ENCODE measurements around the gene SLC39A3. TPM values are rescaled to one million over a fixed set of nuclear protein-coding genes. Genes with fewer than 3 reads are reported as not detected.

SLC39A3 gene
- total RNA-seq, 1 donor from 2014 or later, result 21.0 TPM

DNA sequence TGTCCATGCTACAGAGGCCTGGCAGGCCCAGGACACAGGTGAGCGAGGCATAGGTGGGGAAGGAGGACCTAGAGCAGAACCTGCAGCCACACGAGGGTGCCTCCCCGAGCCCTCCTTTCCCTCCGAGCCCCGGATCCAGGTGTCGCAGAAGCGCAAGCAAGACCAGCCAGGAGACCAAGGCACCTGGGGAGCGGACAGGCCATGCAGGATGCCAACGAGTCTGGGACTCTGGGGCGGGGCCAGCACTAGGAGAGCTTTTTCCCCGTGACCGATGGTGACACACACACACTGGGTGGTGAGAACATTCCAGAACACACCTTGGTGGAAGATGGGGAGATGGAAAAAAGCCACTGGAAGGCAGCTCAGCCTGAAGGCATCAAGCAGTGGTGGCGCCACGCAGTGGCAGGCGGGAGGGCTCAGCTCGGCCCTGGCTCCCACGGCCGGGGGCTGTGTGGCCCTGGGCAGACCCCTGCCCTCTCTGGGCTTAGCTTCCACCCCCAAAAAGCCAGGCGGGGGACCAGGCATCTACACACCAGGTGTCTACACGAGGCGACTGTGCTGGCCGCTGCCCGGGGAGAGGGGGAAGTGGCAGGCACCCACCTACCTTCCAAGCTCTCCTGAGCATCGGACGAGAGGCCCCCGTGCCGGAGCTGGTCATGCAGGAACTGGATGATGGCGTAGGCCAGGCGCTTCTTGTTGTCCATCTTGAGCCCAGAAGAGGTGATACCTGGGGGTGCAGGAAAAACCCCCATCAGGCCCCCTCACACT lies 28.7 kb upstream of the SLC39A3 start:
- ATAC-seq, result peak; percentile 65

DNA sequence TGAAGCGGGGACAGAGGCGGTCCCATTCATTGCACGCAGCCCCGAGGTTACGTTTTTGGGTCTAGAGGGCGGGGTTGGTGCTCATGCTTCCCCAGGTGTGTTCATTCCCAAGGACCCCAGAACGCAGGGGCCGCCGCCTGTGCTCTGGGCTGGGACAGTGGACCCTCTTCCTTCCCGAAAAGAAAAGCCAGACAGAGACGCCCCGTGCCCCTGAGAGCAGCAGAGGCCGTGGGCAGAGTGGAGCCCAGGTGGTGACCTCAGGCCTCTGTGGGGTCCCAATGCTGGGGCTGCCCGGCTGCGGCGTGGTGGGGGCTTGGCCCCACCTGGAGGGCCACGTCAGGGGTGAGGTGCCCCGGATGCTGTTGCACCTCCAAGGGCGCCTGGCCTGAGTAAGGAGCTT lies 27.9 kb upstream of the SLC39A3 start:
- peak; percentile 3 for ATAC-seq

DNA sequence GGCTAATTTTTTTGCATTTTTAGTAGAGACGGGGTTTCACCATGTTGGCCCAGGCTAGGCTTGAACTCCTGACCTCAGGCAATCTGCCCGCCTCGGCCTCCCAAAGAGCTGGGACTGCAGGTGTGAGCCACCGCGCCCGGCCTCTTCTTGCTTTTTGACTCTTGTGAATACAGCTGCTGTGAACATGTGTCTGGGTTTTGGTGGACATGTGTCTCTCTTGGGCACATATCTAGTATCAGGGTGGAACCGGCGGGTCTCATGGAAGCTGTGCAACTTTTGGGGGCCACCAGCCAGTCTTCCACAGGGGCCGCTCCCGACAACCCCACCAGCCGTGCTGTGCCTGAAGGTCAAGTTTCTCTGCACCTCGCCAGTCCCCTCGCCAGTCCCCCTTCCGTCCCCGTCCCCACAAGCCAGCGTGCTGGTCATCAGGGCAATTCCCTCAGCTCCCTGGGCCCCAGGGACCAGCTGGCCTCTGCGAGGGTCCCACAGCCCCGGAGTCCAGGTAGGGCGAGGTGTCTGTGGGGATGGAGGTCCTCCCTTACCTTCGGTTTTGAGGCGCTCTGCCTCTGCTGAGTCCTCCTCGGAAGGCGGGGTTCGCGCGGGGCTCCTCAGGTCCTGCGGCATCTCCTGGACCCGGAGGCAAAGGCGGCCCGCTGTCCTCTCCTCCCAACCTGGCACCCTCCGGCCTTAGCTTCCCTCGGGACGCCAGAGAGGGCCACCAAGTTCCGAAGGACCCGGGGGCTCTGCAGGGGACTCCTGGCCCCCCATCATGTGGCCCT lies 27.0 kb upstream of the SLC39A3 start:
- ATAC-seq, result no peak

DNA sequence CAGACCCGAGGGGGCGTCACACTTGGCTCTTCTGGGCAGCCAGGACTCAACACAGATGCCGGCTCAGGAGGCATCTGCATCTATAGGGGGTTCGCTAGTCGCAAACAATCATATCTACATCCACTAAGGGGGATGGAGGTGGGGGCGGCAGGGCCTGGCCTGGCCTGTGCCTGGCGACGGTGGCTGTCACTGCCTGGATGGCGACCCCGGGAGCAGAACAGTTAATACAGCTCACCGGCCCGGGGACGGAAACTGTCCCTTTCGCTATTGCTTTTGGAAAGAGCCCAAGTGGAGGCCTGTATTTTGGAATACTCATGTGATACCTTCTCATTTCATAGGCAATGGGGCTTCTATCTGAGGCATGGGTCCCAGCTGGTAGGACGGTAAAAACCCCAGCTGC lies 25.6 kb upstream of the SLC39A3 start:
- ATAC-seq, result no peak

DNA sequence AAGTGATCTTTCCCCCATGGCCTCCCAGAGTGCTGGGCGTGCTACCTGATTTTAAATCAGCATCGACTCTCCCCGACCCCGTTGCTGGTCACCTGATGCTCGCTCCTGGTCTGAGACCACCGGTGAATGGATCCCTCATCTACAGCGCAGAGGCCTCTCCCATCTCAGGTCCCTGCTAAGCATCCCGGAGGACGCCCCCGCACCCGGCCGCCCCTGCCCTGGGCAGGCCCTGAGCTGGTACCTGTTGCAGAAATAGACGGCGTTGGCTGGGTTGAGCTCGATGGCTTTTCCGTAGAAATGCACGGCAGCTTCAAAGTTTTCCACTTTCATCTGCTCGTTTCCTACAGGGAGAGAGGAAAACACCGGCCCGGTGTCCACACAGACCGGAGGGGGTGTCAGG lies 25.1 kb upstream of the SLC39A3 start:
- ATAC-seq, result no peak

DNA sequence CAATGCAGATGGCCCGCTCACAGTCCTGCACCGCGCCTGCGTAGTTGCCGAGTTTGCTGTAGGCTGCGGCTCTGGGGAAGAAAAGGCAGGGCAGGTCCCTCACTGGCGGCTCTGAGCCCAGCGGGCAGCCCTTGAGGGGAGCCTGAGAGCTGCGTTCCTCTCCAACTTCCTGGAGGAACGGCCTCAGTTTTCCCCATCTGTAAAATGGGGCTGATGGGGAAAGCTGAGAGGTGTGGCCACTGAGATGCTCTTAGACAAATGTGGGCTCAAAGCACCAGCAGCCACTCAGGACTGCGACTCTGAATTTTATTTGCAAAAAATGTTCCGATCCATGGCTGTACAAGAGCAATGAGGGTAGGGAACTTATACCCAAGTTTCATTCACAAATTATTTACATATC lies 23.9 kb upstream of the SLC39A3 start:
- ATAC-seq, result no peak

DNA sequence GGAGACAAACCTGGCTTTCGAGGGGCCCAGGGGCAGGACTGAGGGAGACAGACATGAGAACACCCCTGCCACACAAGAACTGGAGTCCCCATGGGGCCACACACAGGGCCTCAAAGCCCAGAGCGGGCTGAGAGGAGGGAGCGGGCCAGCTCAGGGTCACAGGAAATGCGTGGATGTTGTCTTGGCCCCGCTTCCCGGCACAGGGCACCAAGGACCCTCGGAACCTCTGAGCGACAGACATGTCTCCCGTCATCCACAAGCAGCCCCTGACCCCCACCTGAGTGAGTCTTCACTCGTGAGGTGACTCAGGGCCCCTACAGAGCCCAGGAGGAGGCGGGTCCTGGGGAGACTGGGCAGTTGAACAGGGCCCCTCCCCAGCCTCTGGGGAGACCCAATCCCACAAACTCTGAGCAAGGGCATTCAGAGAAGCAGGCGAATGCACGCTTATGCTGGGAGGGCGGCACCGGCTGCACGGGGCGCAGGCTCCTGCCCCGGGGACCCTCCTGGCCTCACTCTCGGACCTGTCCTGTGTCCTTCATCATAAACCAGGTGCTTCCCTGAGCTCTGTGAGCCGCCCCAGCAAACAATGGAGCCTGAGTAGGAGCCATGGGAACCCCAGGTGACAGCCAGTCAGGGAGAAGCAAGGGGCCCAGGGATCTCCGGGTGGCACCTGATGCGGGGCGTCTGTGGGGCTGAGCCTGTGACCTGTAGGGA lies 23.1 kb upstream of the SLC39A3 start:
- no peak for ATAC-seq

DNA sequence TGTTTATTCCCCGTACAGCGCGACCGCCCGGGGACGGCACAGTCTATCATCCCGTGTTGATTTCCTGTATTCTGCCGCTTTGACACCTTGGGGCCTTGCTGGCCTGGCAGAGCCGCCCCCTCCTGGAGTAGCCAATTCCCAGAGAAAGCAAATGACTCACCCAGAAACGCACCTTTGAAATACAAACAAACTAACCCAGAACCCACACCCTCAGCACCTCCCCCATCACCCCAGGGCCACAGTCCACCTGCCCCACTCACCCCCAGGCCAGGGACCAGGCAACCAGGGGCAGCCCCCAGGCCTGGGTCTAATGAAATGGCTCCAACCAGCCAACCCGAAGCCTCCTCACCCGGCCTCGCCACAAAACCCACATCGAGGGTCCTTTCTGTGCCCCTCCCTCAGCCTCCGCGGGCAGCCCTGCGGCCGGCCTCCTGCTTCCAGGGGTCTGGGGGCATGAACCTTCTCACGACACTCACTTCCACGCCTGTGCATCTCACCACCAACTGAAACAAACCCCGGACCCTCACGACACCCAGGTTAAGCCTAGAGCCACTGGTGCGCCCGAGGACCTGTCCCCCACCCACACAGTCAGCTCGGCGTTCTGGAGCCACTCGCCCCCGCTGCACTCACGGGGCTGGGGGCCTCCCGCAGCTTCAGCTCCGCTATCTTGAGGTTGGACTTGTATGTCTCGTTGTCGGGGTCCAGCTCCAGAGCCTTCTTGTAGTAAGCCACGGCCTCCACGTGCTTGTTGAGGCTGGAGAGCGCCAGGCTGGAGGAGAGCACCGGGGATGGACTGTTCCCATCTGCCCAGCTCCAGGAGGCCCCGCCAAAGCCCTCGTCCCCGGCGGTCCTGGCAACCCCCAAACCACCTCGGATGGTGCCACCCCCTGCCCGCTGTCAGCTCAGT lies 22.3 kb upstream of the SLC39A3 start:
- ATAC-seq, result no peak

DNA sequence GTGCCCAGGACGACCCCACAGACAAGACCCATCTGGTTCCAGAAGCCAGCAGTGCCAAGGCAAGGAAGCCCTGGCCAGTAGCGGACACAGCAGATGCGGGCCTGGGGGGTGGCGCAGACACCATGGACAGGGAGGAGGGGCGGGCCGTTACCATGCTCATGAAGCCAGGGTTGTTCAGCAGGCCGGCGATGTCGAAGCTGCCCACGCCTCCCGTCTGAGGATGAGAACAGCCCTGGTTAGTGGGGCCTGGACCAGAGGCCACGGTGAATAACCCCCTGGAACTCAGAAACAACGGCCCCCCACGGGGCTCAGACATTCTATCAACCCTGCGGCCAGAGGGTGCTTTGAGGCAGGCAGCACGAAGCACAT lies 21.5 kb upstream of the SLC39A3 start:
- peak; percentile 6 for ATAC-seq

DNA sequence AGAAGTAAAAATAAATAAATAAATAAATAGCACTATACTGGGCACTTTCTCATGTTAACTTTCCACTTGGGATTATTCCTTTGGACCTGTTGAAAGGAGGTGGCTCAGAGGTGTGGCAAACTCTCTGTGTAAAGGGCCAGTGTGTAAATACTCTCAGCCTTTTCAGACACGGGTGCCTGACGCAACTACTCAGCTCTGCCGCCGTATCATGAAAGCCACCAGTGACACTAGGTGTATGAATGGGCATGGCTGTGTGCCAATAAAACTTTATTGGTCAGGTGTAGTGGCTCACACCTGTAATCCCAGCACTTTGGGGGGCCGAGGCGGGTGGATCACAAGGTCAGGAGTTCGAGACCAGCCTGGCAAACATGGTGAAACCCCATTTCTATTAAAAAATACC lies 20.1 kb upstream of the SLC39A3 start:
- no peak for ATAC-seq

DNA sequence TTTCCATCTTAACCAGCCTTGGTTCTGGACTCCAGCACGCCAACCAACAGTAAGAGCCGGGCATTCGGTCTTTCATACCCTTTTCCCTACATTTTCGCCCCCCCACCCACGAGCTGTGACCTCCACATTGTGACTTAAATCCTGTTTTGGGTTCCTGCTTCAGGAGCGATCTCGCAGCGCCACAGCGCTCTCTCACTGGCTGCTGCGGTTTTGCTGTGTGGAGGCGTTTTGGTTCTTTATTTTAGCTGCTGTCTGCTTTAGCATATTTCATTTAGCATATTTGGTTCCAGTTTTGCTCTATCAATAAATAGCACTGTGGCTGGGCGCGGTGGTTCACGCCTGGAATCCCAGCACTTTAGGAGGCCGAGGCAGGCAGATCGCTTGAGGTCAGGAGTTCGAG lies 19.5 kb upstream of the SLC39A3 start:
- no peak for ATAC-seq

DNA sequence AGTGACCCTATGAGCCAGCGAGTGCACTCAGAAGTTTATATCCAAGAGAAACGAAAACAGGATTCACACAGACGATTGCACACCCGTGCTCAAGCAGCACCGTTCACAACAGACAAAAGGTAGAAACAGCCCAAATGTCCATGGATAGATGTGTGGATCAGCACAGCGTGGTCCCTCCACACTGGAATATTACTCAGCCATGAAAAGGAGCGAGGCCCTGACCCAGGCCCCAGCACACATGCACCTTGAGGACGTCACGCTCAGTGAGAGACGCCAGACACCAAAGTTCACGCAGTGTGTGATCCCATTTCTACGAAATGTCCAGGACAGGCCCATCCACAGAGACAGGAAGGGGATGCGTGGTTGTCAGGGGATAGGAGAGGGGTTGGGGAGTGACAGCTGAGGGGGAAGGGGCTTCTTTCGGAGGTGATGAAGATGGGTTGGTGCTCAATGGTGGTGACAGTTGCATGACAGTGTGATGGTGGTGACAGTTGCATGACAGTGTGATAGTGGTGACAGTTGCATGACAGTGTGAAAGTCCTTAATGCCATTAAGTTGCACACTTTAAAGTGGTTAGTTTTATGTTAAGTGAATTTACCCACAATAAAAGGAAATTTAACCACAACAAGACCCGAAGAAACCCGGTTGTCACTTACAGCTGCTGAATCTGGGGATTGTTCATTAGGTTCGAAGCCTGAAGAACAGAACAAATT lies 18.9 kb upstream of the SLC39A3 start:
- ATAC-seq, result no peak

DNA sequence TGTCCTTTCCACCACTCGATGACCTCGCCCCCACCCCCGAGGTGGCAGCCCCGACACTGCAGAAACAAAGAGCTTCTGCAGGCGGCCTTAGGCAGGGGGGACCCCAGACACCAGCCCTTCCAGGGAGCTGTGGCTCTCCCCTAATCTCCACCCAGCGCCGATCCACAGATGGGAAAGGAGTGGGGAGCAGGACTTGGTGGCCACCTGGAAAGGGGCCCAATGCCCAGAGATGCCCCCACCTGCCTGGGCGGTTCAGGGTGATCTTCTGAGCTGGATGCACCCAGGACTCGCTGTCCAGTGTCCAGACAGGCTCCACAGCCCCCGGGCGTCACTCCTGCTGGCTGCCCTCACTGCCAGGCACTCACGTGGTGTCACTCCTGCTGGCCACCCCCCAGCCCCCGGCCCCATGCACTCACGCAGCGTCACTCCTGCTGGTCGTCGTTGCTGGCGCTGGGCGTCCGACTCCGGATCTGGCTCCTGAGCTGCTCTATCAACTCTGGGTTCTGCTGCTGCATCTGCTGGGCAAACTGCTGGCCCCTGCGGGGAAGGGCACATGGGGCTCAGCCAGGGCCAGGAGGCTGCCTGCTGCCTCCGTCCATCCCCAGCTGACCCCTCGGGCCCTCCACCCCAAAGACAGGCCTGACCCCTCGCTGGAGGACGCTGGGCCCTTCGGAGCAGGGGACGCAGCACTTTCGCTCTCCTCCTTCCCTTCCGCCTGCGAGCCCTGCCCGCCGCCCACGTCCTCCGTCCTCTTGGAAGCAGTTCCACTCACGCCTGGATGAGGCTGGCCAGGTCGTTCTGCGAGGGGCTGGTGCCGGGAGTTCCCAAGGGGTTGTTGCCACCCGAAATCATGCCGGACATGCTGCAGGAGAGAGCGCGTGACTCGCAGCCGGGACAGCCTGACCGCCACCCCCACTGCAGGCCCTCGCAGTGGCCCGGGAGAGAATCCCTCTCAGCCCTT lies 17.4 kb upstream of the SLC39A3 start:
- peak; percentile 4 for ATAC-seq

DNA sequence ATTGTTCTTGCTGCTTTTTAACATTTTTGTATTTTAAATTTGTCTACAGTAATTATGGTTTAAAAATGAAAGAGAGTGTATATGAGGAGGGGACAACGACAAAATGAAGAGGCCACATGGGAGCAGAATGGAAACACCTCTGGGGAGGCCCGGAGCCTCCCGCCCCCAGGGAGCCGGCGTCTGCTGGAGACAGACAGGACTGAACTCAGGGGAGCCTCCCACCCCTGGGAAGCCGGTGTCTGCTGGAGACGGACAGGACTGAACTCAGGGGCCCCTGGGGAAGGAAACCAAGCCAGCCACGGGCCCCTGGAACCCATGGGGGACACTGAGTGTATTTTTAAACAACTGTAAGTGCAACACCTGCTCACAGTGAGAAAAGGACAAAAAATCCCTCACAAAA lies 16.7 kb upstream of the SLC39A3 start:
- no peak for ATAC-seq

DNA sequence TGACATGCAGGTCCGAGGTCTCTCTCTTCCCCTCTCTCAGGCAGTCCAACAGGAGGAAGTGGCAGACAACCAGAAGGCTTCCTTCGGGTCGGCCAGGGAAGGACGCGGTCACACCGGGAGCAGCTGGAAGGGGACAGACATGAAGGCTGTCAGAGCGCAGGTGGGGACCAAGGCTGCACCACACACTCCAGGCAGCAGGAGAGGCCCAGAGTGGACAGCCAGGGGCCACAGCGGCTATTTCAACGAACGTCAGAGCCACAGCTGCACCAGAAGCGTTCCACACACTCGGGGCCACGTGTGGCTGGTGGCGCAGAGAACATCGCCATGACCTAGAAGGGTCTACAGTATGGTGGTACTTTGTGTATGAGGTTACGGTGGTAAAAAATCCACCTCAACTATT lies 16.0 kb upstream of the SLC39A3 start:
- ATAC-seq, result no peak

DNA sequence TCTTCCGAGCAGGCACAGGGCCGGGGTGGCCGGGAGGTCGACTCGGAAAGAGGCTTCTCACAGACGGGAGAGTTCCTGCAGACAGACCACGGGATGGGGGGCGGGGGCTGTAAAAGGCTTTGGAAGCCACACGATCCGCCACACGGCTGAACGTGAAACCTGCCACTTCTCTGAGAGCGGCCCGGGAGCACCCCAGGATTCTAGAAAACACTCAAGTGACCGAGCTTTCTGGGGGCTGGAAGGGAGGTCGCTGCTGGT lies 15.6 kb upstream of the SLC39A3 start:
- no peak for ATAC-seq

DNA sequence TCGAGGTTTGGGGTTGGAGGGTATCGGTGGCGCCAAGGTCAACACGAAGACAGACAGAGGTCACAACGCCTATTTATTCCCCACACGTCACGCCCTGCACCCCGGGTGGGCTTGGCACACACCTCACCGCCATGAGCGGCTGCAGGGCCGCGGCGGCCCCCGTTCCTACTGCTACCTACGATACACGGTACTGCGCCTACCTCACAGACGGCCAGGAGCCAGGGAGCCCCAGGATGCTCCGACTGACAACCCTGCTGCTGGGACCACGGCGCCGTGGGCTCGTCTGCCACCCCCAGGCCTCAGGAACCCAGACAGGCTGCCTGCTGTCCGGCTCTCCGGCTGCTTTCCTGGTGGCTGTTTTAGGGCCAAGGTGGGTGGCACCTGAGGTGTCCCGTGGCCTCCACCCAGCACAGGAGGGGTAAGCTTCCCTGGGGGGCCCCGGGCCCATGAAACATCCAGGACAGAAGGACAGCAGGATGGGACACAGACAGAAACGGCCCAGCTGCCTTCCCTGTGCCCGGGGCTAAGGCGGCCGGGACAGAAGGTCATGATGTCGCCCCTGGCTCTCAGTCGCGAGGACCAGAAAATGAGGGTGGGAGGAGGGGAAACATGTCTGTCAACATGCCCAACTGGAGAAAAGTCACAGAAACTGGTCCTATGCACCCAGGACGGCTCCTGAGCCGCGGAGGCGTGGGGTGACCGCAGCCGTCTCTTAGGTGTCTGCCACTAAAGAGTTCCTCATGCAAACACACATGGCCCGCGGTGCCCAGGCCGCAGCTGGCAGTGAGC lies 15.0 kb upstream of the SLC39A3 start:
- no peak for ATAC-seq

DNA sequence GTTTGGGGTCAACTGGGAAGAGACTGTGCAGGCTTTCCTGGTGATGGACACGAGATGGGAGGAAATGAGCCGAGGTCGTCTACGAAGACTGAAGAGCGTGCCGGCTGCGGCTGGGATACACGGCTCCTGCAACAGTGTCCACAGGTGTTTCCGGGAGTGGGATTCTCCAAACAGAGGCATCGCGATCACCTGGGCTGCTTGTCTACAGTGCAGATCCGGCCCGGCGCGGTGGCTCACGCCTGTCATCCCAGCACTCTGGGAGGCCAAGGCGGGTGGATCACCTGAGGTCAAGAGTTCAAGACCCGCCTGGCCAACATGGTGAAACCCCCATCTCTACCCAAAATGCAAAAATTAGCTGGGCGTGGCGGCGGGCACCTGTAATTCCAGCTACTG lies 11.6 kb upstream of the SLC39A3 start:
- no peak for ATAC-seq

DNA sequence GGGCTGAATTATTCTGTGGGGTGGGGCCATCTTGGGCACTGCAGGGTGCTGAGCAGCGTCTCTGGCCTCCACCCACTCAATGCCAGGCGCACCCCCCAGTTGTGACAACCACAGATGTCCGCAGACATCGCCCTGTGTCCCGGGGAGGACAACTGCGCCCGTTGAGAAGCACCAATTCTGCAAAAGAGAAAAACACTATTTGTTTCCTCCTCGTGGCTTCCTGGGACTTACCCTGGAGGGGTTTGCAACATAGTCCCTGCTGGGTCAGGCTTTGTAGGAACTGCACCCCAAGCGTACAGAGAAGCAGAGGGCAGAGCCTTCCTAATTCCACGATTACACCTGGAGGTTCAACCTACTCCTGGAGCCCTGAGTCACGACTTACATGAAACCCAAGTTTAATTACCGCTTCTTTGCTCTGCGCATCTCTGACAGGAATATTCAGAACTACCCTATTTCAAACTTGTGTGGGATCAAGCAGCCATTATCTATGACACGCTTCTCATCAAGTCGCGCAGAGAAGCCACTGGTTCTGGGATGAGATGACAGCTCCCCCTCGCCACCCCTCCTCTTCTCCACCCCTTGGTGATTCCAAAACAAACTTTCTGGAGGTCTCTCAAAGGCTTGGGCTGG lies 11.1 kb upstream of the SLC39A3 start:
- no peak for ATAC-seq

DNA sequence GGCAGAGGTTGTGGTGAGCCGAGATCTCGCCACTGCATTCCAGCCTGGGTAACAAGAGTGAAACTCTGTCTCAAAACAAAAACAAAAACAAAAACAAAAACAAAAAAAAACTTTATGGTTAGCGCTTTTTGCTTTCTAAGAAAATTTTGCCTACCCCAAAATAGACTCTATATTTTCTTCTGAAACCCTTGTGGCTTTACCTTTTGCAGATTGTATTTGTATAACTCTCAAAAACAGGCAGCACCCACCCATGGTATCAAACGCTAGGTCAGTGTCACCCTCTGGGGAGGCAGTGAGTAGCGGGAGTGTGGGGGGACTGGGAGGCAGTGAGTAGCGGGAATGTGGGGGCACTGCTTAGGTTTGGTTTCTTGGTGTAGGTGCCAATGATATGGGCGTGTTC lies 7.5 kb upstream of the SLC39A3 start:
- no peak for ATAC-seq
